Omental fat pad (tissue), 4 donors: ENCODE data around the gene SYNC. TPM values are rescaled to one million over a fixed set of nuclear protein-coding genes. Genes with fewer than 3 reads are reported as not detected.
"Not testable (repeated sequence)": the region's sequence is repeated elsewhere in the genome, so short reads cannot be mapped to it uniquely, and the experiment has no call there.

Experiments
- ATAC-seq: fragments of 150-250 bp; one replicate; pipeline ENCODE4 v1.9.1; 2016; ENCODE audit warnings: mild to moderate bottlenecking, moderate library complexity; ENCODE audit not compliant: low FRiP score
- DNase-seq: peaks from one replicate; pipeline ENCODE4 v3.0.0-alpha.2; 2019; ENCODE audit warnings: low spot score
- CTCF ChIP-seq, 3 donors: fragments of 450-650 bp; IDR thresholded peaks; one replicate each; pipeline ENCODE4 v1.5.1; 2016 to 2017; ENCODE audit warnings: antibody characterized with exemption in 3 of 3, mild to moderate bottlenecking in 3 of 3, moderate library complexity in 2 of 3
- total RNA-seq, 4 donors: library from RNA; depleted of rRNA; stranded (reverse); fragments of >200 nt; gene quantifications; one replicate each; pipeline ENCODE4 v1.1.0, GENCODE V29; 2016

Gene SYNC
- total RNA-seq, 4 donors from 2014 or later: 14.8 to 27.4 (median 22.1) TPM

DNA sequence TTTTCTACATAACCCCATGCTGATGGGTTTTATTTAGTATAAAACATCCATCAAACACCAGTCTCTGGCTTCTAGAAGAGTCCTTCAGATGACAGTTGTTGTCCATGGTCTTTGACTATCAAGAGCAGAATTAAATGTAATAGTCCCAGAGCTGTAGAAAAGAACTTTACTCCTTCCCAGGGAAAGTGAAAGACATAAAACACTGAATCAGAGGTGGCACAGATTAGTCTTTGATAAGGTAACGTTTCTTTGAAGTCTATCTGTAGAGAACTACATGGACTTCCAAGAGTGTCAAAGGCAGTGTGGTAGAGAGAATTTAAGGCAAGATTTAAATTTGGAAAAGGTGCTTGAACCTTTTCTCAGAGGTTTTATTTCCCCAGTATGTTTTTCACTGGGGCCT, 21.9 kb downstream of the SYNC start:
- TF ChIP-seq CTCF (IDR thresholded peaks at IDR 0.05): no peak
- ATAC-seq (no peak), DNase-seq (no peak)

GRCh38 chr1:32679993-32680392, 22.6 kb downstream of the SYNC start:
- not testable (repeated sequence) for DNase-seq, ATAC-seq

DNA sequence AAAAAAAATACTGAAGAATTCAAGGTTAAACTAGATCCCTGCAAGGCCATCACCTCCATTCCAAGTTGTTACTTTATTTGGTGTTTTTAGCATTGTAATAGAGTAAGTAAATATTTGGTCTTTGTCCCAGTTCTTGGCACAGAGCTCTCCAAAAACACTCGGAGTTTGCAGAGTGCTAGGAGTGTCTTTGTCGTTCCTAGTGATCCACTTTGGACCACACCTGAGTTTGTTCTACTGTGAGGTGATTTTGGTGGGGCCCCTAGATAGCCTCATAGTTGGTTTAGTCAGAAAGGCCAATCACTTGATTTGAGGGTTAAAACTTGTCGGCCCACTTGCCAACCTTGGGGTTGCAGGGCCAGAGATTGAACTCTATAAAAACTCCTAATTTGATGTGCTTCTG, 25.6 kb downstream of the SYNC start:
- ATAC-seq: no peak
- DNase-seq: no peak
- TF ChIP-seq CTCF (IDR thresholded peaks at IDR 0.05): no peak

DNA sequence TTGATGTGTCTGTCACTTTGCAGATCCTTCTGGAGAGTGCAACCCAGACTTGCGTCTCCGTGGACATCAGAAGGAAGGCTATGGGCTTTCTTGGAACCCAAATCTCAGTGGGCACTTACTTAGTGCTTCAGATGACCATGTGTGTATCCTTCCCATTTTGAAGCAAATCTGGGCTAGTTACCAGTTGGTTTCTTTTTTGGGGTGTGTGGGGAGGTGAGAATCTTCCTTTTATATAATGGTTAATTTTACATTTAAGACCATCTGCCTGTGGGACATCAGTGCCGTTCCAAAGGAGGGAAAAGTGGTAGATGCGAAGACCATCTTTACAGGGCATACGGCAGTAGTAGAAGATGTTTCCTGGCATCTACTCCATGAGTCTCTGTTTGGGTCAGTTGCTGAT, 33.9 kb downstream of the SYNC start:
- DNase-seq, ATAC-seq: not testable (repeated sequence)

GRCh38 chr1:32666901-32667566, 35.5 kb downstream of the SYNC start:
- ATAC-seq: no peak

GRCh38 chr1:32665915-32666314, 36.7 kb downstream of the SYNC start:
- DNase-seq: no peak
- no peak for ATAC-seq
- no peak for TF ChIP-seq CTCF (IDR thresholded peaks at IDR 0.05)

More at GRCh38 chr1:32666901-32667566, 35.5 kb downstream of the SYNC start:
- DNase-seq: no peak
- no peak for TF ChIP-seq CTCF (IDR thresholded peaks at IDR 0.05)

- DNase-seq: no peak
- ATAC-seq: no peak
- TF ChIP-seq CTCF (IDR thresholded peaks at IDR 0.05): no peak
These were observed 43.0 kb downstream of the SYNC start for GRCh38 chr1:32659581-32659980.

DNA sequence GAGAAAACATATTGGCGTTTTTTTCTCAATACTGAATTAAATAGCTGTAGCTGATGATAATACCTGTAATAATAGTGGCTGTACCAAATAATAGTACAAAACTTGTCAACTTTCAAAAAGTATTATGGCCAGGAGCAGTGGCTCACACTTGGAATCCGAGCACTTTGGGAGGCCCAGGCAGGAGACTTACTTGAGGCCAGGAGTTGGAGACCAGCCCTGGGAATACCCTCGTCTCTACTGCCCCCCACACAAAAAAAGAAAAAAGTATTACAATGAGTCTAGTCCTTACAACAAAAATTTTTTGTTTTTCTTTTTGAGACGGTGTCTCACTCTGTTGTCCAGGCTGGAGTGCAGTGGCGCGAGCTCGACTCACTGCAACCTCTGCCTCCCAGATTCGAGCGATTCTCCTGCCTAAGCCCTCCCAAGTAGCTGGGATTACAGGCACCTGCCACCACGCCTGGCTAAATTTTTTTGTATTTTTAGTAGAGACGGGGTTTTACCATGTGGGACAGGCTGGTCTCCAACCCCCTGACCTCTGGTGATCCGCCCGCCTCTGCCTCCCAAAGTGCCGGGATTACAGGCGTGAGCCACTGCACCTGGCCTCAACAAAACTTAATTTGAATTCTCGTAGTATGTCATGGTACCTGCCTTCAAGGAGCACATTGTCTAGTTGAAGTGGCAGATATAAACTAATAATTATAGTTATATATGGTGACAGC, 50.2 kb downstream of the SYNC start:
- no peak for TF ChIP-seq CTCF (IDR thresholded peaks at IDR 0.05)
- no peak for ATAC-seq
- DNase-seq: no peak
